ENCODE measurements around the gene MDM1.

The MDM1 gene

GRCh38 chr12:68260153-68260552 lies 72.0 kb downstream of the MDM1 start:
- no peak for TF ChIP-seq CTCF (IDR thresholded peaks at IDR 0.05; ENCODE audit: extremely low read depth, insufficient read depth, missing control alignments)
- in situ Hi-C loops (cut with MboI; ENCODE audit: low pct_unique_long_range_greater_than_20kb, low sequenced_read_pairs, unreplicated experiment): no loop called here
- no peak for DNase-seq (ENCODE audit: low spot score)

GRCh38 chr12:68259318-68259940 lies 72.7 kb downstream of the MDM1 start:
- no peak for TF ChIP-seq CTCF (IDR thresholded peaks at IDR 0.05; ENCODE audit: extremely low read depth, insufficient read depth, missing control alignments)

GRCh38 chr12:68253504-68253903 lies 78.7 kb downstream of the MDM1 start, which contains the start of gene IL22:
IL22 (minus strand) TSS chr12:68253604; CDS start chr12:68253448, 156 bp downstream.
- TF ChIP-seq CTCF (IDR thresholded peaks at IDR 0.05; ENCODE audit: extremely low read depth, insufficient read depth, missing control alignments): no peak
- no peak for DNase-seq (ENCODE audit: low spot score)
- in situ Hi-C loops (cut with MboI; ENCODE audit: low pct_unique_long_range_greater_than_20kb, low sequenced_read_pairs, unreplicated experiment): no loop called here

More at GRCh38 chr12:68259318-68259940, 72.7 kb downstream of the MDM1 start:
- in situ Hi-C loops (cut with MboI; ENCODE audit: low pct_unique_long_range_greater_than_20kb, low sequenced_read_pairs, unreplicated experiment): no loop called here
- DNase-seq (ENCODE audit: low spot score): no peak

- TF ChIP-seq CTCF (IDR thresholded peaks at IDR 0.05; ENCODE audit: extremely low read depth, insufficient read depth, missing control alignments): no peak
- in situ Hi-C loops (cut with MboI; ENCODE audit: low pct_unique_long_range_greater_than_20kb, low sequenced_read_pairs, unreplicated experiment): no loop called here
Measured at GRCh38 chr12:68252077-68252476, 80.1 kb downstream of the MDM1 start.

GRCh38 chr12:68250454-68250853 lies 81.7 kb downstream of the MDM1 start:
- TF ChIP-seq CTCF (IDR thresholded peaks at IDR 0.05; ENCODE audit: extremely low read depth, insufficient read depth, missing control alignments): no peak
- in situ Hi-C loops (cut with MboI; ENCODE audit: low pct_unique_long_range_greater_than_20kb, low sequenced_read_pairs, unreplicated experiment): no loop called here
- DNase-seq (ENCODE audit: low spot score): no peak

More at GRCh38 chr12:68252077-68252476, 80.1 kb downstream of the MDM1 start:
- no peak for DNase-seq (ENCODE audit: low spot score)

GRCh38 chr12:68247785-68248184 lies 84.4 kb downstream of the MDM1 start:
- no peak for TF ChIP-seq CTCF (IDR thresholded peaks at IDR 0.05; ENCODE audit: extremely low read depth, insufficient read depth, missing control alignments)
- in situ Hi-C loops (cut with MboI; ENCODE audit: low pct_unique_long_range_greater_than_20kb, low sequenced_read_pairs, unreplicated experiment): loop anchor here (25.0 kb wide), 1 partner anchor 440 kb away; the partner anchor contains the start of gene NUP107

More at GRCh38 chr12:68247785-68248184, 84.4 kb downstream of the MDM1 start:
- no peak for DNase-seq (ENCODE audit: low spot score)
